Natural killer cell (primary cell): ENCODE data around the gene AURKB. TPM values are rescaled to one million over a fixed set of nuclear protein-coding genes. Genes with fewer than 3 reads are reported as not detected.

Experiments
- ATAC-seq, 3 donors: fragments of 150-1000 bp in 2 of 3; fragments of 200-7000 bp in 1 of 3; cut with Tn5 transposase; 1 replicate in 1 of 3; 2 replicates in 2 of 3; pipeline ENCODE4 v1.10.0; 2021; ENCODE audit warnings: mild to moderate bottlenecking in 2 of 3, moderate library complexity in 2 of 3
- DNase-seq, 2 donors: peaks; one replicate each; pipeline versions ENCODE4 v3.0.0 to v3.0.0-alpha.2; 2013 to 2021; ENCODE audit warnings: mixed read lengths in 1 of 2
- H3K27ac ChIP-seq: one replicate; pipeline ENCODE4 v1.5.1; 2013; ENCODE audit warnings: mild to moderate bottlenecking, low read length
- H3K27me3 ChIP-seq: one replicate; pipeline ENCODE4 v1.6.1; 2013; ENCODE audit warnings: low read length; ENCODE audit not compliant: control insufficient read depth, insufficient read depth
- H3K36me3 ChIP-seq: one replicate; pipeline ENCODE4 v1.6.1; 2013; ENCODE audit warnings: low read length; ENCODE audit not compliant: control insufficient read depth, insufficient read depth
- H3K4me1 ChIP-seq: one replicate; pipeline ENCODE4 v1.6.1; 2013; ENCODE audit warnings: low read length; ENCODE audit not compliant: control insufficient read depth, insufficient read depth
- H3K4me3 ChIP-seq: one replicate; pipeline ENCODE4 v1.5.1; 2013; ENCODE audit warnings: low read length
- H3K9me3 ChIP-seq: one replicate; pipeline ENCODE4 v1.6.1; 2013; ENCODE audit warnings: low read length; ENCODE audit not compliant: control insufficient read depth, insufficient read depth
- H3K27ac Mint-ChIP-seq, 2 donors: one replicate each; pipeline ENCODE4 v1.8.0; 2022; ENCODE audit warnings: mild to moderate bottlenecking in 2 of 2, mixed read lengths in 2 of 2, moderate library complexity in 1 of 2
- H3K27me3 Mint-ChIP-seq, 2 donors: one replicate each; pipeline ENCODE4 v1.8.0; 2022; ENCODE audit warnings: low read depth in 2 of 2, mixed read lengths in 2 of 2
- H3K36me3 Mint-ChIP-seq: one replicate; pipeline ENCODE4 v1.8.0; 2022; ENCODE audit warnings: mixed read lengths
- H3K4me1 Mint-ChIP-seq, 2 donors: one replicate each; pipeline ENCODE4 v1.8.0; 2022; ENCODE audit warnings: mixed read lengths in 2 of 2
- H3K4me3 Mint-ChIP-seq: one replicate; pipeline ENCODE4 v1.8.0; 2022; ENCODE audit warnings: mild to moderate bottlenecking, moderate library complexity, mixed read lengths
- H3K9me3 Mint-ChIP-seq, 2 donors: one replicate each; pipeline ENCODE4 v1.8.0; 2022; ENCODE audit warnings: mixed read lengths in 2 of 2
- CTCF ChIP-seq: fragments of 200-600 bp; IDR thresholded peaks from one replicate; pipeline ENCODE4 v1.8.0; 2022; ENCODE audit warnings: antibody characterized with exemption
- WGBS: methylation state at CpG from one replicate; pipeline ENCODE4 v1.1.7; 2013; ENCODE audit warnings: missing lambda C conversion rate; ENCODE audit not compliant: insufficient coverage; 5-methylcytosine and 5-hydroxymethylcytosine counted together
- intact Hi-C: fragments of 100-400 bp; cut with micrococcal nuclease; formaldehyde crosslinking; loops from one replicate; pipeline ENCODE4 v1.14.2; 2022
- total RNA-seq, 4 donors: library from RNA; stranded (reverse); fragments of 120-200 nt in 1 of 4; gene quantifications; one replicate each; pipeline versions ENCODE4 v1.2.3 to v1.2.4, GENCODE V29; 2013 to 2022

AURKB gene
- total RNA-seq, 3 donors from 2014 or later (not counting 1 experiment from before 2014, with no cell fraction given) = 2.1 to 4.8 (median 4.1) TPM

DNA sequence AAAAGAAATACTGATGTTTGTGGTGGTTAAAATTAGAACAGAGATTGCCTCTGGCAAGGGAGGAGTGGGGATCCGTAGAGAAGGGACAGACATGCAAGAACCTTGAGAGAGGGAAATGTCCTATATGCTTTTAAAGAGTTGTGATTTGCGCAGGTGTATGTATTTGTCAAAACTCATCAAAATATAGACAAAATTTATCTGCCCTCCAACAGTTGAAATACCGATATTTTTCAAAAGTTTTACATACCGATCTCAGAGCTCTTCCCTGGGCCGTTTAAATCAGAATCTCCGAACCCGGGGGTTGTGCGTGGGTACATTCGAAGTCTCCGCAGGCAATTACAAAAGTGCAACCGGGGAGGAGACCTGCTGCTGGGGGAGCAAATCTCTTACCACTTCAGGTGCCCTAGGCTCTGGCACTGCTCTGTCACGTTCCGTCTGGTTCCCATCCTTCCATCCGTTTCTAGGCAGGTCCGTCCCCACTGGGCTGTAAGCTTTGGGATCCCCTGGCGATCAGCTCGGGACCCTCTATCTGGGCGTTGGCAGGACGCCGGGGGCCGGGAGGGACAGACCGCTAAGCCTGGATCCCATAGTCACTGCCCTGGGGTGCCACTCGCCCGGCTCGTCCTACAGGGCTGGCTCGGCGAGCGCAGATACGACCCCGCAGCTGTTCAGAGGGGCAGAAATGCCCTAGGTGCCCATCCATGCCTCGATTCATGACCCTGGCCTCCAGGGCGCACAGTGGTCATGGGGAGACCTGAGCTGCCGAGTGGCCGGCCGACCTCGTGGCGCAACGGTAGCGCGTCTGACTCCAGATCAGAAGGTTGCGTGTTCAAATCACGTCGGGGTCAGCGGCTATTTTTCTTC lies 24.6 kb downstream of the AURKB start:
- peak overlapping the region; percentile 89 for H3K4me3 ChIP-seq
- DNase-seq (peak; percentile 93 to 97), ATAC-seq (peak; percentile 19 to 41 (median 35))
- TF ChIP-seq CTCF = no peak
- WGBS = under 1% methylated on average over 44 of the region's 44 CpGs
- Mint-ChIP-seq H3K9me3 (no peaks in the 10 kb centered on the region), H3K27ac (no peak overlapping the region), H3K4me3 (no peak overlapping the region), H3K36me3 (no peaks in the 10 kb centered on the region), H3K4me1 (peaks cover 15 to 24% of the 10 kb centered on the region in 2 donors), H3K27me3 (no peaks in the 10 kb centered on the region)
- H3K27me3 ChIP-seq = no peaks in the 10 kb centered on the region
- H3K4me1 ChIP-seq = peaks cover 37% of the 10 kb centered on the region
- H3K36me3 ChIP-seq = no peaks in the 10 kb centered on the region
- peak overlapping the region; percentile 90 for H3K27ac ChIP-seq
- intact Hi-C loops = loop anchor here (1.0 to 2.0 kb wide), 5 partner anchors 13 to 63 kb away; partner anchors contain the start of genes CTC1 and PFAS
- no peaks in the 10 kb centered on the region for H3K9me3 ChIP-seq

DNA sequence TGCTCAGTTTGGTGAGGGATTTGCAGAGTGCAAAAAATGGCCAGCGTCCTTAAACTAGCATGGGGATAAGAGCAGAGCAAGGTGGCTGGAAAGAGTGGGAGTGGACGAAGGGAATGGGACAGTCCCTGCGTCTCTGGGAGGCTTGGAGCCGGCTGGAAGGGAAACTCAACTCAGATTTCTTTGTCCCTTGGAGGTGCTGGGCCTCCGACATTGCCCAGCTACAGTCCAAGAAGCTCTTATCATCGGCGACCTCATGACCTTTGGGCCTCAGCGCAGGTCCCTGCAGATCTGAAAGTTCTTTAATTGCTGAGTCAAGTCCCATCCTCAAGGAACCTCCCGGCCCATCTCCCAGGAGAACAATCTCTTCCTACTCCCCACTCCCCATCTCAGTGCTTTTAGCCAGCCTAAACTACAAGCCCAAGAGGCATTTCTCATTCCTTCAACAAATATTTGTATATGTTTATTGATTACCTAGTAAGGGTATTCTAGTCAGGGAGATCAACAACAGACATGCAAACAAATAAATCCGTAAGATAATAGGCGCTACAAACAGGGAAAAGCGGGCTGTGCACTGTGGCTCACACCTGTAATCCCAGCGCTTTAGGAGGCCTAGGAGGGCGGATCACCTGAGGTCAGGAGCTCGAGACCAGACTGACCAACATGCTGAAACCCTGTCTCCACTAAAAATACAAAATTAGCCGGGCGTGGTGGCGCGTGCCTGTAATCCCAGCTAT lies 33.2 kb downstream of the AURKB start:
- H3K36me3 Mint-ChIP-seq = no peaks in the 10 kb centered on the region
- no peak for DNase-seq
- Histone ChIP-seq H3K27ac (peak overlapping the region; percentile 53), H3K4me1 (peaks cover 42% of the 10 kb centered on the region), H3K4me3 (peak overlapping the region; percentile 47), H3K9me3 (no peaks in the 10 kb centered on the region), H3K36me3 (no peaks in the 10 kb centered on the region), H3K27me3 (no peaks in the 10 kb centered on the region)
- intact Hi-C loops = loop anchor here (1.0 kb wide), 1 partner anchor 10 kb away; no protein-coding TSS in a partner anchor
- ATAC-seq = no peak
- H3K27me3 Mint-ChIP-seq = no peaks in the 10 kb centered on the region
- peaks cover 33 to 46% of the 10 kb centered on the region in 2 donors for H3K4me1 Mint-ChIP-seq
- 91% methylated on average over 19 of the region's 19 CpGs for WGBS
- H3K9me3 Mint-ChIP-seq = no peaks in the 10 kb centered on the region
- peak overlapping the region; percentile 86 to 99 for H3K27ac Mint-ChIP-seq
- no peak for TF ChIP-seq CTCF
- H3K4me3 Mint-ChIP-seq = peak overlapping the region; percentile 91

DNA sequence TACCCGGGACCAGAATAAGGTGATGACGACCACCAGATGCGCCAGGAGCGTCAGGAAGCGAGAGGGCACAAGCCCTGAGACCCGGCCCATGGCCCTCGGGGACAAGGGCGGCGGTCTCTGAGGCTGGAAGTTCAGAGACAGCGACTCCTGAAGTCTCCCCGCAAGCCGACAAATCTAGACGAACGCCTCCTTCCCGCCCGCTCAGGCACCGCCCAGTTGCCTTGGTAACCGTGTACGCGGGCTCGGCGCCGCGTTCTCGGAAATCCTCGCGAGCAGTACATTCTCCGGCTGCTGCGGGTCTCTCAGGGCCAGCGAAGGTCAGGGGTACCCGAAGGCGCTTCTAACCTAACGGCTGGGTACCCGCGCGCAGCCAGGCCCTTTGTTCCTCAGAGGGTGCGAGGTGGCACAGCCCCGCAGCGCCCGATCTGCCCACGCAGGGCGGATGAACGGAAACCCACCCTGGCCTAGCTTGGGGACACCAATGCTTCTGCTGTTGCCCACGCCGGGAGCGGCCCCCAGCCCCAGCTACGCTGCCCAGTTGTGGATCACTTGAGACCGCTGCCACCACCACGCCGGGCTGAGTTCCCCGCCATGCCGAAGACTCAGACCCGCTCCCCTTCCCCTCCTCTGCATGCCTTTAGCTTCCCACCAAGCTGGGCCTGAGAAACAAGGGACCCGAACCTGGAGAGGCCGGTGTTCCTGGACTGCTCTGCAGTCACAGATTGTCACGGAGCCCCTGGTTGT lies 34.0 kb downstream of the AURKB start, which contains the start of gene TMEM107:
TMEM107 (minus strand) TSS at position 184 of the 744 bp plus-strand sequence; CDS start at position 90, 94 bp downstream.
- Mint-ChIP-seq H3K36me3 (no peaks in the 10 kb centered on the region), H3K9me3 (no peaks in the 10 kb centered on the region), H3K4me1 (peaks cover 34 to 43% of the 10 kb centered on the region in 2 donors), H3K4me3 (peak within 1 kb of the TSS; percentile 91), H3K27ac (peak within 1 kb of the TSS; percentile 86 to 99), H3K27me3 (no peaks in the 10 kb centered on the region)
- TF ChIP-seq CTCF = no peak
- Histone ChIP-seq H3K9me3 (no peaks in the 10 kb centered on the region), H3K36me3 (no peaks in the 10 kb centered on the region), H3K4me1 (peaks cover 47% of the 10 kb centered on the region), H3K27ac (peak within 1 kb of the TSS; percentile 53), H3K4me3 (peak within 1 kb of the TSS; percentile 47), H3K27me3 (no peaks in the 10 kb centered on the region)
- 2% methylated on average over 56 of the region's 56 CpGs for WGBS
- ATAC-seq (peak; percentile 49 to 60 (median 52)), DNase-seq (peak; percentile 77 to 94)
- intact Hi-C loops = loop anchor here (1.0 kb wide), 1 partner anchor 11 kb away; no protein-coding TSS in a partner anchor
